Embryonic facial prominence (tissue), 1 donor: ENCODE results near the gene CEMIP2.

Experiments
- DNase-seq: peaks from one replicate; pipeline ENCODE4 v3.0.0-alpha.2; 2016; ENCODE audit errors: extremely low spot score

CEMIP2 gene

DNA sequence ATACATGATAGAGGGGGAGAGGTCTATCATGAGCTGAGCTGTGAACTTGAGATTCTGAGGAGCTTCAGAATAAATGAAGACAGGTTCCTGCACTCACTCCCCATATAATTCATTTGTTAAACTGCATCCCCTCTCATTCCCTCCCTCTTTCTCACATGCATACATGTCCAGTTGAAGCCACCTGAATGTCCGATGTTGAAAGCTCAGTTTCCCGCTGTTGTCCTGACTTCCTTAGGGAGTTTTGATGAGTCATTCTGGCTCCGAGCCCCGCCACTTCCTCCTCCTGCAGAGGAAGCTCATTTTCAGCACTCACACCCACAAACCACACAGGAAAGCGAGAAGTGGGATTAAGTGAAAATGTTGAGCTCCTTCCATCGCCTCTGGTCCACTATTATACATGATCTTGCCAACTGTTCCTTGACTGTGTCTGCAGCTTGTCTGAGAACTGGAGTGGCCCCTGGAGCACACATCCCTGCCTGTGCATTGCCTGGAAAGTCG, 121.2 kb downstream of the CEMIP2 start:
- DNase-seq = no peak

DNA sequence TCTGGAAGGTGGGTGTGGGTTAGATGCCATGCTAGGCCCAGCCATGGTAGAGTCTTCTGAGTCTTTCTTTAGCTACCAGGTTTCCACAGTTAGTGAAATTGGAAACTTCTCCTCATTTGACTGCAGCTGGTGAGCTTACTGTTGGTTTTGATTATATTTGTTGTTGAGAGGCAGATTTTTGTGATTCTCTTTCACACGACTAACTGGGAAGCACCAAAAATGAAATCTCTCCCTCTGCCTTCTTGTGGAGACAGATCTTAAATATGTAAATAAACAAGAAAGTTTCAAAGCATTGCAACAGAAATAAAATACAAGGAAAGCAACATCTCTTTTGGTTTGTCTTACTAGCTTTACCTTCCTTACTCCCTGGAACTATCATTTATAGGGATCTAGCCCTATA, 122.2 kb downstream of the CEMIP2 start:
- no peak for DNase-seq

DNA sequence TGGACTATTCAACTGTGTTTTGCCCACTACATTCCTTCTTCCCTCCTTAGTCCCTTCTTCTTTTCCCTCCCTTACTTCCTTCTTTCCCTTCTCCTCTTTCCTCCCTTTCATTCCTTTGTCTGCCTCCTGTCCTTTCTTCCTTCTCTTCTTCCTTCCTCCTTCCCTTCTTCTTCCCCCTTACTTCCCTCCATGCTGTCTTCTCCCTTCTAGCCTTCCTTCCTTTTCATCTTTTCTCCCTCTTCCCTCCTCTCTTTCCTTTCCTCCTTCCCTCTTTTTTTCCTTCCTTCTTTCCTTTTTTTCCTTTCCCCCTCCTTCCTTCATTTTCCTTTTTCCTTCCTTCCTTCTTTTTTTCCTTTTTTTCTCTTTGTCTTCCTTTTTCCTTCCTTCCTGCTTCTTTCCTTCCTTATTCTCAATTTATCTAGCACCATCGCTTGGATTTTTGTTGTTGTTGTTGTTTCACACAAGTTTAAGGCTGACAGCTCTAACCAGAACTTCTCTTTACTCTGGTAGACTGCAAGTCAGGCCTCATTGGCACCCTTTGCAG, 123.4 kb downstream of the CEMIP2 start:
- no peak for DNase-seq

GRCh38 chr9:71643330-71643729, 125.0 kb downstream of the CEMIP2 start:
- DNase-seq = no peak

- DNase-seq = no peak
Observed at GRCh38 chr9:71642056-71642455, 126.3 kb downstream of the CEMIP2 start.

DNA sequence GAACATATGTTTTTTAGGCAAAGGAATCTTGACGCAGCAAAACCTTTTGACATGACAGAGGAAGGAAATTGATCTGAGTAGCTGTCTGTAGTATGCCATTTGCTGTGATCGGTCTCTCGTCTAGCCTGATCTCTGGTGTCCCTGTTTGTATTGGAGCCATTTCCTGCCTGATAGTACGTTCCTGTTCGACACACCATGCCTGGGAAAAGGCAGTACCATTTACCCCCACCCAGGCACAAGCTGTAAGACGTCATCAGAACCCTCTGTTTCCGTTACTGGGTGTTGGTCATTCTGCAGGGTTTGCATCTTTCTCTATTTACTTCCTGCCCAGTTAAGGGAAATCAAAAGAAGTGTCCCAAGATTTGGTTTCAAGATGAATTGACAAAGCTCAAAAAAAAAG, 129.7 kb downstream of the CEMIP2 start:
- no peak for DNase-seq

DNA sequence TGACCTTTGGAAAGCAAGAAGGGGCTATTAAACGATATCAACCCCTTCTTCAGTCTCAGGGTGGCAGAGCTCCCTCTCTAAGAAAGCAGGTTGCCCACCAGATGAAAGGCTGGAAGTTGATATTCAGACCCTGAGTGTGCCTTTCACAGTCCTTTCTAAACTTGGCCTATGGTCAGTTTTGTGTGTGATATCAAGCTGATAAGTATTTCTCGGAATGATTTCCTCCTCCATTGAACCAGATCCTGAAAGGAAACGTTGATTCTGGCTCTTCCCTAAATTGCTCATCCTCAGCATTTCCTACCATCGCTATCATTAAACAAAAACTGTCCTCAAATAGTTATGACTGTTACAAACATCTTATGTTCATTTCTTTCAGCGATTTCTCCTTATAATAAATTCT, 130.4 kb downstream of the CEMIP2 start:
- no peak for DNase-seq

DNA sequence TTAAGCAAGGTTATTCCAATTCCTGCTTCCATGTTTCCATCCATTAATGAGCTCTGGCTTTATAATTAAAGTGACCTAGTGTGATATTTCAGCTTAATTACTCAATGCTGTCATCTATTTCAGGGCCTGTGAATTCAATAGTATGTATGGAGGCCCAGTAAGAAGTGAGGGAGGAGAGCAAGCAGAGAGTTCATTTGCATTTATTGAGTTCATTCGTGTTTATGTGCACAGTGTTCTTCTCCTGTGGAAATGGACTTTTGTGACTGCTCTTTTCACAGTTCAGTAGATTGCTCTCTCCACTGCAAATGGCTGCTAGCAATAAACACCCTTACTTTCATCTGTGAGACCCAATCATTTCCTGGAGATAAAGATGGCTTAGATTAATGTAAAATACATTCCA, 130.9 kb downstream of the CEMIP2 start:
- no peak for DNase-seq

DNA sequence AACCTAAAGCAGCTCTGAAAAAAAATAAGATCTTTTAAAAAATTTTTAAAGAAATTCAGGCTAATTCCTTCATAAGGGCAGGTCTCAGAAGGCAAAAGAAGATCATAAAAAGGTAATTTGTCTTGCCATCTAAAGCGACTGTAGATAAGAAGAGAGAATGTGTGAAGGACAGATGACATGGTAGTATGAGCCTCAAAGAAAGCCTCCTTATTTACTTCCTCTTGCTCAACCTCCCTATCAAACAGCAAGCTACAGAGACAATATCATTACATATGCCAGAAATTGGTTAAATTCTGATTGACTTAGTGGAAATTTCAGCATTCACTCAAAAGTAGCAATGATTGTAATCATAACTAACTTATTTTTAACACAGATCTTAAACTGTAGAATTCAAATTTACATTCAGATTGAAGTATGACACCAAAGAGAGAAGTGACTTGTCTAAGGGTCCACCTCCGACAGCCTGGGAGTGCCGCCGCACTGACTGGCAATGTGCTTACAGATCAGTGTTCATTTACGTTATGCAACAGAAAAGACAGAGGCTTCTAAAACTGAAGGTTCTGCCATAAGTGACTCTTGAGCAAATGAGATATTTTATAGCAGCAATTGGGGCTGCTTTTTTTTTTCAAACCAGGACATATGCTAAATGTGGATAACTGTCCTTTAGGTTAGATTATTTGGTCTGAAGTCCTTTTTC, 132.0 kb downstream of the CEMIP2 start:
- DNase-seq = no peak

DNA sequence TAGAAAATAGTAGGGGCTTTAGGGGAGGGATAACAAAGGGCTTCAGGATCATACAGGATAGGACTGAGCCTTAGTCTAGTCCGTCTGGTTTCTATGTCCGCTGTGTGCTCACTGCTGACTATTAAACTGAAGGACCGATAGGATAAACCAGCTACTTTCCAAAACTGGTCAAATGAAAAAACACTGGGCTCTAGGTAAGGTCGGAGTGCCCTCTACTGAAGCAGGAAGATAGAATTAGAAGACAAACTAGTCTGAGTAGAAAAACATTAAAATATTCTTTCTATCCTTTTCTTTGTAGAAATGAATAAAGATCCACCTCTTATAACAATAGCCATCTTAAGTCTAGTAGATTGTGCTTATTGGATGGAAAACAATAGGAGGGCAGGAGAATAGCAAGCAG, 133.6 kb downstream of the CEMIP2 start:
- DNase-seq = no peak
